Measurements from ENCODE around the gene LIX1. TPM values are rescaled to one million over a fixed set of nuclear protein-coding genes. Genes with fewer than 3 reads are reported as not detected.
"Not testable (repeated sequence)": the region's sequence is repeated elsewhere in the genome, so short reads cannot be mapped to it uniquely, and the experiment has no call there.

LIX1 gene
- total RNA-seq, 2 donors from 2014 or later = 0.26 TPM; not detected in 1

DNA sequence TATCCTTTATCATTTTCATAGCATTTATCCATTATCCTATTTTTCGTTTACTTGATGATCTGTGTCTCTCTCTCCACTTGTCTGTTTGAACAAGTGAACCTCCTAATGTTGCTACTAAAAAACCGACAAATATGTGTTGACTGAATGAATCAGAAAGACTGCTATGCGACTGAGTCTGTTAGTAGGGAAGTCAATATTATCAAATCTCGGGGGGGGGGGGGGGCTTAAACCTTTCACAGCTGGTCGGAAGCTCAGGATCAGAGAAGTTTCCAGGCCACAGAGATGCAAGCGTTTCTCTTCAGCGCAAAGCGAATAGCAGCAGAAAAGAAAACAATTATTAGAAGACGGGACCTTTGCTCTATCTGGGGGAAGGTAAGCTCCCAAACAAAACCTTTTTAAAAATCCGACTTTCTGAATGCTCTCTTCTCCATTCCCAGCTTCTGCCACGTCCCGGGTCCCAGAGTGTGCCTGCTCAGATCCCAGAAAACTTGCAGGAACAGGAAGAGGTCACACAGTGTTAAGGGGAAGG lies 40.2 kb upstream of the LIX1 start:
- peaks cover 33% of the 10 kb centered on the region for H3K4me1 ChIP-seq
- DNase-seq = no peak
- TF ChIP-seq POLR2A (IDR thresholded peaks at IDR 0.05) = no peak
- no peak for TF ChIP-seq CTCF (IDR thresholded peaks at IDR 0.05)
- intact Hi-C loops (cut with DNase I) = no loop called here
- no peak for ATAC-seq
- H3K27ac ChIP-seq = peak overlapping the region; percentile 90 to 95 (median 91)
- 0% methylated on average over 12 of the region's 12 CpGs for WGBS, 2 donors
- no peaks in the 10 kb centered on the region for H3K9me3 ChIP-seq
- H3K4me3 ChIP-seq = peak overlapping the region; percentile 57
- no peaks in the 10 kb centered on the region for H3K27me3 ChIP-seq
- peaks cover 0 to 12% of the 10 kb centered on the region in 2 donors for H3K36me3 ChIP-seq (replicated peaks in 1 of 2; ENCODE audit: insufficient read depth in 1 of 2, low read depth in 2 of 2)

DNA sequence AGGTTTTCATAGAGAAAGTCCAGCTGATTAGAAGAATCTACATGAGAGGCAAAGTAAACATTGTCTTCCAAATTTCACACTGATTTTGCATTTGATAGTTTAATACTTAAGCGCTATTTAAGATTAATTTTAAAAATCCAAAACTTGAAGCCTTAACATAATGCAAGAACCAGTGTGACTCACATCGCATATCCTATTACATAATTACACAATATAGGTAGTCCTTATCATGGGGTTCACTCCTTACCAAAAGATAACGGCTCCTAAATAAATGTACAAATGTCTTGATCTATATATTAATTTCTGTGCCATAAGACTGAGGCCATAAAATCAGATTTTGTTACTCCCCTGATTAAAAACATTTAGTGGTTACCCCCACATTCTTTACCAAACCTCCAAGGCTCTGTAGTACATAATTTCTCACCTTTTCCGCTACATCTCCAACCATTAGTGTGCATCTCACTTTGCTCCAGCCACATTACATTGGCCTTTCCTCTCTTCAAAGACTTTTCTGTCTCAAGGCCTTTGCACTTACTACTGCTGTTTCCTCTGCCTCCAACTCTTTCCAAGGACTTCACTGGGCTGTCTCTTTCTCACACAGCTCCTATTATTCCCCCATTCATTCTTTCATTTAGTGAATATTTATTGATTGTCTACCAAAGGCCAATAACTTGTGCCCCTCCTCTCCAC lies 39.6 kb upstream of the LIX1 start:
- DNase-seq (no peak), ATAC-seq (no peak)
- 43% methylated on average over 4 of the region's 4 CpGs for WGBS, 2 donors
- Histone ChIP-seq H3K36me3 (replicated peaks in 1 of 2; ENCODE audit: insufficient read depth in 1 of 2, low read depth in 2 of 2) (peaks cover 0 to 16% of the 10 kb centered on the region in 2 donors), H3K9me3 (no peaks in the 10 kb centered on the region), H3K4me3 (peak overlapping the region; percentile 57), H3K27ac (peak overlapping the region in 3 of 4 donors; percentile 90 to 95 (median 91)), H3K27me3 (no peaks in the 10 kb centered on the region), H3K4me1 (peaks cover 33% of the 10 kb centered on the region)
- intact Hi-C loops (cut with DNase I) = no loop called here
- TF ChIP-seq POLR2A (IDR thresholded peaks at IDR 0.05) (no peak), CTCF (IDR thresholded peaks at IDR 0.05) (no peak)

- 92 to 98% methylated on average over 3 of the region's 3 CpGs for WGBS, 2 donors
- DNase-seq; intact Hi-C loops (cut with DNase I): not testable (repeated sequence)
Measured at GRCh38 chr5:97179457-97179856, 37.0 kb upstream of the LIX1 start.

GRCh38 chr5:97172227-97172626 lies 29.8 kb upstream of the LIX1 start:
- Histone ChIP-seq H3K27me3 (no peaks in the 10 kb centered on the region), H3K27ac (no peak overlapping the region), H3K9me3 (no peaks in the 10 kb centered on the region), H3K4me3 (no peak overlapping the region), H3K4me1 (no peaks in the 10 kb centered on the region), H3K36me3 (replicated peaks in 1 of 2; ENCODE audit: insufficient read depth in 1 of 2, low read depth in 2 of 2) (peaks cover 0 to 31% of the 10 kb centered on the region in 2 donors)
- no peak for TF ChIP-seq POLR2A (IDR thresholded peaks at IDR 0.05)
- TF ChIP-seq CTCF (IDR thresholded peaks at IDR 0.05) = no peak
- DNase-seq (no peak), ATAC-seq (no peak)
- intact Hi-C loops (cut with DNase I) = no loop called here

More at GRCh38 chr5:97179457-97179856, 37.0 kb upstream of the LIX1 start:
- H3K4me1 ChIP-seq = peaks cover 28% of the 10 kb centered on the region
- not testable (repeated sequence) for H3K27ac ChIP-seq, H3K9me3 ChIP-seq, ATAC-seq, H3K4me3 ChIP-seq, H3K27me3 ChIP-seq
- peaks cover 0 to 32% of the 10 kb centered on the region in 2 donors for H3K36me3 ChIP-seq (replicated peaks in 1 of 2; ENCODE audit: insufficient read depth in 1 of 2, low read depth in 2 of 2)

DNA sequence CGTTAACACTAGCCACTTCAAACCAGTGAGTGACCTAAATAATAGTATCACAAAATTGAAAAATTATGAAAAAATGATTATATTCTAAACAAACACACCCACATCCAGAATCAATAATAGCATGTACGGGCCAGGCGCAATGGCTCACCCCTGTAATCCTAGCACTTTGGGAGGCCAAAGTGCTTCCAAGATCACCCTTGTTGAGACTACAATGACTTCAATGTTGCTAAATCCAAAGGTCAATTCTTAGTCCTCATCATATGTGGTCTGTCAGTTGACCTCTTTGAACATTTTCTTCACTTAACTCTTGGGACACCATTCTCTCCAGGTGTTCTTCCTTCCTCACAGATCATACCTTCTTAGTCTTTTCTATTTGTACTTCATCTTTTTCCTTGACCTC lies 29.3 kb upstream of the LIX1 start:
- Histone ChIP-seq H3K27me3 (no peaks in the 10 kb centered on the region), H3K36me3 (replicated peaks in 1 of 2; ENCODE audit: insufficient read depth in 1 of 2, low read depth in 2 of 2) (peaks cover 0 to 29% of the 10 kb centered on the region in 2 donors), H3K27ac (no peak overlapping the region), H3K4me1 (no peaks in the 10 kb centered on the region), H3K4me3 (no peak overlapping the region), H3K9me3 (no peaks in the 10 kb centered on the region)
- DNase-seq = no peak
- no peak for TF ChIP-seq CTCF (IDR thresholded peaks at IDR 0.05)
- TF ChIP-seq POLR2A (IDR thresholded peaks at IDR 0.05) = no peak
- no peak for ATAC-seq
- 34 to 48% methylated on average over 3 of the region's 3 CpGs for whole genome bisulfite sequencing, 2 donors
- intact Hi-C loops (cut with DNase I) = no loop called here
